ENCODE data around the gene PUS3.

PUS3 gene

GRCh38 chr11:125940145-125940544, 37.1 kb upstream of the PUS3 start:
- DNase-seq (ENCODE audit: low read depth): no peak
- TF ChIP-seq CTCF (IDR thresholded peaks at IDR 0.05; ENCODE audit: low read length, missing control alignments): no peak
- no peak overlapping the region for H3K4me3 ChIP-seq (replicated peaks; ENCODE audit: low read depth, low read length)

GRCh38 chr11:125939081-125939521, 36.1 kb upstream of the PUS3 start:
- DNase-seq (ENCODE audit: low read depth): no peak
- TF ChIP-seq CTCF (IDR thresholded peaks at IDR 0.05; ENCODE audit: low read length, missing control alignments): no peak
- H3K4me3 ChIP-seq (replicated peaks; ENCODE audit: low read depth, low read length): no peak overlapping the region

GRCh38 chr11:125938418-125938817, 35.4 kb upstream of the PUS3 start:
- TF ChIP-seq CTCF (IDR thresholded peaks at IDR 0.05; ENCODE audit: low read length, missing control alignments): no peak
- H3K4me3 ChIP-seq (replicated peaks; ENCODE audit: low read depth, low read length): no peak overlapping the region
- no peak for DNase-seq (ENCODE audit: low read depth)

- no peak for TF ChIP-seq CTCF (IDR thresholded peaks at IDR 0.05; ENCODE audit: low read length, missing control alignments)
- H3K4me3 ChIP-seq (replicated peaks; ENCODE audit: low read depth, low read length): no peak overlapping the region
- no peak for DNase-seq (ENCODE audit: low read depth)
These were observed 32.7 kb upstream of the PUS3 start for GRCh38 chr11:125935618-125936199.

- H3K4me3 ChIP-seq (replicated peaks; ENCODE audit: low read depth, low read length): no peak overlapping the region
- DNase-seq (ENCODE audit: low read depth): no peak
- TF ChIP-seq CTCF (IDR thresholded peaks at IDR 0.05; ENCODE audit: low read length, missing control alignments): no peak
These were observed 32.0 kb upstream of the PUS3 start for GRCh38 chr11:125935056-125935455.

- no peak for TF ChIP-seq CTCF (IDR thresholded peaks at IDR 0.05; ENCODE audit: low read length, missing control alignments)
- no peak for DNase-seq (ENCODE audit: low read depth)
- no peak overlapping the region for H3K4me3 ChIP-seq (replicated peaks; ENCODE audit: low read depth, low read length)
These were observed 31.5 kb upstream of the PUS3 start for GRCh38 chr11:125934473-125934872.

Measured in fibroblast of pulmonary artery (primary cell).